ENCODE measurements around the gene NOXA1. TPM values are rescaled to one million over a fixed set of nuclear protein-coding genes. Genes with fewer than 3 reads are reported as not detected.

Gene NOXA1
- total and polyA plus RNA-seq, 9 of the 15 experiments (the other 6 are each of a cell fraction or from before 2014, with no cell fraction given) = 0.07 to 1.2 (median 0.20) TPM; not detected in 4

DNA sequence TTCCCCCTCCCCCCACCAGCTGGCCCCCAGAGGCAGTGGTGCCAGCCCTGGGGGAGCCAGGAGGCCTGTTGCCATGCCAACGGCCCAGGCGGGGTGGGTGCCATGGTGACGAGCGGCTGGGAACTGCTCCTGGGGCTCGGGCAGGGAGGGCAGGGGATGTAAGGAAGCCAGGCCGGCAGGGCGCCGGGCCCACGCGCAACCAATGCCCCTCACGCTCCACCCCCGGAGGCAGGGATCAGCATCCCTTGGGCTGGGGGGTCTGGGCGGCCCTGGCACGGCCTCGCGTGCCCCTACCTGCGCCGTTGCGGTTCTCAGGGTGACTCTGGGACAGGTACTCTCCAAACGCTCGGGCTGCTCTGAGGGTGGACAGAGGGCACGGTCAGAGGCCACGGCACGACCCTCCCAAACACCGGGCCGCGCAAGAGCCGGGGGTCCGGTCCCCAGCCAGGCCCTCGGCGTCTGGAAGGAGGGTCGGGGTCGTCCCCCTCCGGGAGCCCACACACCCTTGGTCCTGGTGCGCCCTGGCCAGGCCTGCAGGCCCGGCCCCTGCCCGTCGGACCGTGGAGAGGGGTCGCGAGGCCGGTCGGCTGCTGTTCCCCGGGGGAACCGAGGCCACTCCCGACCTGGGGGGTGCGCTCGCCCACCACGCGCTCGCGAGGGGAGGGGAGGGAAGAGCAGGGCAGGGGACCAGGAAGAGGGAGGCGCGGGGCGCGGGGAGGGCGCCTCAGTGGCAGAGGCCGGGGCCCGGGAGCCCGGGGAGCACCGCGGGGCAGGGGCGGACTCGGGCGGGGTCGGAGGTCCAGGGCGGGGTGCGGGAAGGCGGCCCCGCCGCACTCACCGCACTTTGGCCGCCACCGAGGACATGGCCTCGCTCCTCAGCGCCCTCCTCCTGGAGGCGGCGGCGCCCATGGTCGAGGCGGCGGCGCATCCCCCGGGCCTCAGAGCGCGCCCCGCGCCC is 35.3 kb downstream of the NOXA1 start (continued):
- TF ChIP-seq SIN3A (IDR thresholded peaks at IDR 0.05; ENCODE audit: borderline replicate concordance in 2 of 2, control insufficient read depth in 1 of 2, low read depth in 2 of 2, low read length in 2 of 2) (0 out of 4 replicates have a peak, but pooled peaks of 1 of the 2 experiments have one; percentile 10), CREB1 (IDR thresholded peaks at IDR 0.05) (no peak), CREB1 (CRISPR knock-in tag; IDR thresholded peaks at IDR 0.05) (no peak), FIP1L1 (IDR thresholded peaks at IDR 0.05; ENCODE audit: low read depth, low read length, poor library complexity, severe bottlenecking) (peak; percentile 49), HNRNPL (IDR thresholded peaks at IDR 0.05; ENCODE audit: low read depth, low read length) (peak; percentile 78), ZFP30 (CRISPR knock-in tag; IDR thresholded peaks at IDR 0.05; ENCODE audit: borderline replicate concordance) (no peak), ZNF12 (CRISPR knock-in tag; IDR thresholded peaks at IDR 0.05) (peak; percentile 37; the same call in 1 of the 2 replicates), ZBTB7A (IDR thresholded peaks at IDR 0.05; ENCODE audit: borderline replicate concordance, control insufficient read depth, low read depth, low read length) (peak; percentile 22; the same call in 1 of the 2 replicates), POLR2G (IDR thresholded peaks at IDR 0.05; ENCODE audit: low read depth, low read length) (peak; percentile 15; the same call in 1 of the 2 replicates), SUPT5H (IDR thresholded peaks at IDR 0.05) (no peak), KDM5B (IDR thresholded peaks at IDR 0.05; ENCODE audit: insufficient replicate concordance, low read depth, low read length) (peak; percentile 21), SPI1 (IDR thresholded peaks at IDR 0.05; ENCODE audit: borderline replicate concordance, low read depth, low read length) (no peak), RBFOX2 (IDR thresholded peaks at IDR 0.05; ENCODE audit: low read depth, low read length) (peak; percentile 41), ZFX (CRISPR knock-in tag; IDR thresholded peaks at IDR 0.05) (peak; percentile 30; the same call in 1 of the 2 replicates), ZBTB17 (CRISPR knock-in tag; IDR thresholded peaks at IDR 0.05) (0 out of 2 replicates have a peak, but pooled peaks have one; percentile 20), ARID1B (IDR thresholded peaks at IDR 0.05) (no peak)
- TF ChIP-seq, protein P1, sequence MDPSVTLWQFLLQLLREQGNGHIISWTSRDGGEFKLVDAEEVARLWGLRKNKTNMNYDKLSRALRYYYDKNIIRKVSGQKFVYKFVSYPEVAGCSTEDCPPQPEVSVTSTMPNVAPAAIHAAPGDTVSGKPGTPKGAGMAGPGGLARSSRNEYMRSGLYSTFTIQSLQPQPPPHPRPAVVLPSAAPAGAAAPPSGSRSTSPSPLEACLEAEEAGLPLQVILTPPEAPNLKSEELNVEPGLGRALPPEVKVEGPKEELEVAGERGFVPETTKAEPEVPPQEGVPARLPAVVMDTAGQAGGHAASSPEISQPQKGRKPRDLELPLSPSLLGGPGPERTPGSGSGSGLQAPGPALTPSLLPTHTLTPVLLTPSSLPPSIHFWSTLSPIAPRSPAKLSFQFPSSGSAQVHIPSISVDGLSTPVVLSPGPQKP (CRISPR knock-in tag; IDR thresholded peaks at IDR 0.05) = peak; percentile 25; the same call in 1 of the 2 replicates
- TF ChIP-seq, protein P2, sequence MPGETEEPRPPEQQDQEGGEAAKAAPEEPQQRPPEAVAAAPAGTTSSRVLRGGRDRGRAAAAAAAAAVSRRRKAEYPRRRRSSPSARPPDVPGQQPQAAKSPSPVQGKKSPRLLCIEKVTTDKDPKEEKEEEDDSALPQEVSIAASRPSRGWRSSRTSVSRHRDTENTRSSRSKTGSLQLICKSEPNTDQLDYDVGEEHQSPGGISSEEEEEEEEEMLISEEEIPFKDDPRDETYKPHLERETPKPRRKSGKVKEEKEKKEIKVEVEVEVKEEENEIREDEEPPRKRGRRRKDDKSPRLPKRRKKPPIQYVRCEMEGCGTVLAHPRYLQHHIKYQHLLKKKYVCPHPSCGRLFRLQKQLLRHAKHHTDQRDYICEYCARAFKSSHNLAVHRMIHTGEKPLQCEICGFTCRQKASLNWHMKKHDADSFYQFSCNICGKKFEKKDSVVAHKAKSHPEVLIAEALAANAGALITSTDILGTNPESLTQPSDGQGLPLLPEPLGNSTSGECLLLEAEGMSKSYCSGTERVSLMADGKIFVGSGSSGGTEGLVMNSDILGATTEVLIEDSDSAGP (CRISPR knock-in tag; IDR thresholded peaks at IDR 0.05) = peak; percentile 30; the same call in 1 of the 2 replicates
- TF ChIP-seq, protein P3, sequence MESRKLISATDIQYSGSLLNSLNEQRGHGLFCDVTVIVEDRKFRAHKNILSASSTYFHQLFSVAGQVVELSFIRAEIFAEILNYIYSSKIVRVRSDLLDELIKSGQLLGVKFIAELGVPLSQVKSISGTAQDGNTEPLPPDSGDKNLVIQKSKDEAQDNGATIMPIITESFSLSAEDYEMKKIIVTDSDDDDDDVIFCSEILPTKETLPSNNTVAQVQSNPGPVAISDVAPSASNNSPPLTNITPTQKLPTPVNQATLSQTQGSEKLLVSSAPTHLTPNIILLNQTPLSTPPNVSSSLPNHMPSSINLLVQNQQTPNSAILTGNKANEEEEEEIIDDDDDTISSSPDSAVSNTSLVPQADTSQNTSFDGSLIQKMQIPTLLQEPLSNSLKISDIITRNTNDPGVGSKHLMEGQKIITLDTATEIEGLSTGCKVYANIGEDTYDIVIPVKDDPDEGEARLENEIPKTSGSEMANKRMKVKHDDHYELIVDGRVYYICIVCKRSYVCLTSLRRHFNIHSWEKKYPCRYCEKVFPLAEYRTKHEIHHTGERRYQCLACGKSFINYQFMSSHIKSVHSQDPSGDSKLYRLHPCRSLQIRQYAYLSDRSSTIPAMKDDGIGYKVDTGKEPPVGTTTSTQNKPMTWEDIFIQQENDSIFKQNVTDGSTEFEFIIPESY (CRISPR knock-in tag; IDR thresholded peaks at IDR 0.05) = peak; percentile 32; the same call in 1 of the 2 replicates
- TF ChIP-seq, protein P4, sequence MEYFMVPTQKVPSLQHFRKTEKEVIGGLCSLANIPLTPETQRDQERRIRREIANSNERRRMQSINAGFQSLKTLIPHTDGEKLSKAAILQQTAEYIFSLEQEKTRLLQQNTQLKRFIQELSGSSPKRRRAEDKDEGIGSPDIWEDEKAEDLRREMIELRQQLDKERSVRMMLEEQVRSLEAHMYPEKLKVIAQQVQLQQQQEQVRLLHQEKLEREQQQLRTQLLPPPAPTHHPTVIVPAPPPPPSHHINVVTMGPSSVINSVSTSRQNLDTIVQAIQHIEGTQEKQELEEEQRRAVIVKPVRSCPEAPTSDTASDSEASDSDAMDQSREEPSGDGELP (CRISPR knock-in tag; IDR thresholded peaks at IDR 0.05; ENCODE audit: borderline replicate concordance) = peak; percentile 49; the same call in 1 of the 2 replicates
